Endothelial cell of umbilical vein (primary cell): Measurements from ENCODE around the gene TMEM154. TPM values are rescaled to one million over a fixed set of nuclear protein-coding genes. Genes with fewer than 3 reads are reported as not detected.

Source experiments
- BruUV-seq: library from RNA; stranded (reverse); fragments of 400-500 nt; replicated peaks from 2 replicates; lab custom pipeline; 2021; lab: Mats Ljungman, UMichigan
- CTCF ChIA-PET: fragments of 300-600, 350-600 bp; sonication (Branson Sonifier 250); formaldehyde crosslinking; loops from one replicate; lab custom pipeline; 2021; ENCODE audit warnings: antibody characterized with exemption, inconsistent platforms; lab: Charles Lee
- POLR2A ChIA-PET: fragments of 300-600, 350-600 bp; sonication (Branson Sonifier 250); formaldehyde crosslinking; loops from one replicate; lab custom pipeline; 2021; ENCODE audit warnings: antibody characterized with exemption, inconsistent platforms; lab: Charles Lee
- DNase-seq: peaks from one replicate; pipeline ENCODE4 v3.0.0-alpha.2; 2011; ENCODE audit warnings: low read depth, low spot score
- FAIRE-seq: peaks from 2 replicates; lab custom pipeline; 2011; peaks lifted over from hg19 to GRCh38; lab: Jason Lieb, UNC
- H2AFZ ChIP-seq: 2 replicates; pipeline ENCODE4 v1.6.0; 2012; ENCODE audit warnings: low read depth, low read length, control low read depth, inconsistent platforms
- H3K27ac ChIP-seq: 2 replicates; pipeline ENCODE4 v1.5.1; 2011; ENCODE audit warnings: low read depth, mild to moderate bottlenecking, control low read depth, low read length, moderate library complexity; ENCODE audit not compliant: insufficient read depth
- H3K27me3 ChIP-seq, 2 experiments: 2 replicates each; pipeline versions ENCODE4 v1.6.0 to v1.6.1; 2011; ENCODE audit warnings: low read length in 2 of 2, mixed read lengths in 1 of 2; ENCODE audit not compliant: control insufficient read depth in 2 of 2, insufficient read depth in 2 of 2
- H3K36me3 ChIP-seq, 2 experiments: 2 replicates in 1 of 2; 3 replicates in 1 of 2; pipeline ENCODE4 v1.5.1; 2011; ENCODE audit warnings: low read length in 2 of 2, mild to moderate bottlenecking in 1 of 2, moderate library complexity in 1 of 2; ENCODE audit not compliant: control insufficient read depth in 2 of 2, insufficient read depth in 2 of 2; ENCODE audit errors: extremely low read depth in 1 of 2
- H3K4me1 ChIP-seq: 3 replicates; pipeline ENCODE4 v1.5.1; 2011; ENCODE audit warnings: mild to moderate bottlenecking, low read length; ENCODE audit not compliant: control insufficient read depth, insufficient read depth; ENCODE audit errors: extremely low read depth
- H3K4me2 ChIP-seq: 2 replicates; pipeline ENCODE4 v1.6.1; 2011; ENCODE audit warnings: low read length, control low read depth, mixed read lengths; ENCODE audit not compliant: insufficient read depth
- H3K4me3 ChIP-seq, 3 experiments: fragments of 200-600 bp in 1 of 3; sonication (generic), shearing (Covaris generic) in 1 of 3; replicated peaks in 1 of 3; 2 replicates each; pipeline ENCODE4 v1.5.1; 2011 to 2016; ENCODE audit warnings: control low read depth in 3 of 3, low read length in 3 of 3, mild to moderate bottlenecking in 2 of 3, inconsistent platforms in 1 of 3, low read depth in 1 of 3, moderate library complexity in 1 of 3; ENCODE audit not compliant: insufficient read depth in 1 of 3
- H3K79me2 ChIP-seq: 2 replicates; pipeline ENCODE4 v1.6.0; 2012; ENCODE audit warnings: low read length, inconsistent platforms; ENCODE audit not compliant: control insufficient read depth, insufficient read depth
- H3K9ac ChIP-seq: replicated peaks from 2 replicates; pipeline ENCODE3; 2011; ENCODE audit warnings: low read length, control low read depth; ENCODE audit not compliant: insufficient read depth; ENCODE audit errors: extremely low read depth
- H3K9me1 ChIP-seq: replicated peaks from 3 replicates; pipeline ENCODE4 v1.6.0; 2011; ENCODE audit warnings: mild to moderate bottlenecking, low read length; ENCODE audit not compliant: control insufficient read depth, insufficient read depth; ENCODE audit errors: extremely low read depth
- H3K9me3 ChIP-seq: replicated peaks from 2 replicates; pipeline ENCODE4 v1.5.1; 2012; ENCODE audit warnings: low read length, inconsistent platforms; ENCODE audit not compliant: control insufficient read depth, insufficient read depth
- H4K20me1 ChIP-seq: replicated peaks from 2 replicates; pipeline ENCODE3; 2011; ENCODE audit warnings: mild to moderate bottlenecking, low read length; ENCODE audit not compliant: control insufficient read depth, insufficient read depth; ENCODE audit errors: extremely low read depth
- EZH2 ChIP-seq: IDR thresholded peaks from 2 replicates; pipeline ENCODE4 v1.6.1; 2012; ENCODE audit warnings: borderline replicate concordance, low read depth, mild to moderate bottlenecking, moderate library complexity, low read length, inconsistent platforms; ENCODE audit not compliant: severe bottlenecking
- FOS ChIP-seq: IDR thresholded peaks from 2 replicates; pipeline ENCODE4 v1.6.1; 2011; ENCODE audit warnings: mild to moderate bottlenecking, low read length, moderate library complexity, borderline replicate concordance; ENCODE audit not compliant: insufficient read depth
- GATA2 ChIP-seq: IDR thresholded peaks from 2 replicates; pipeline ENCODE4 v1.7.0; 2011; ENCODE audit warnings: low read depth, mild to moderate bottlenecking, moderate library complexity, mixed read lengths, low read length; ENCODE audit not compliant: insufficient read length, insufficient read depth
- JUN ChIP-seq: IDR thresholded peaks from 2 replicates; pipeline ENCODE4 v1.6.1; 2011; ENCODE audit warnings: borderline replicate concordance, low read depth; ENCODE audit not compliant: insufficient read length, insufficient read depth
- MYC ChIP-seq: IDR thresholded peaks from one replicate; pipeline ENCODE4 v1.6.1; 2011; ENCODE audit warnings: mild to moderate bottlenecking, low read depth, low read length
- POLR2A ChIP-seq: IDR thresholded peaks from 2 replicates; pipeline ENCODE4 v1.6.1; 2012; ENCODE audit warnings: low read depth, mild to moderate bottlenecking, control low read depth, low read length
- POLR2AphosphoS5 ChIP-seq: IDR thresholded peaks from 2 replicates; pipeline ENCODE4 v1.6.1; 2012; ENCODE audit warnings: low read depth, mild to moderate bottlenecking, control low read depth, low read length, moderate library complexity; ENCODE audit not compliant: insufficient read depth
- dilution Hi-C: fragments of 300-500 bp; cut with MboI; formaldehyde crosslinking; loops from one replicate; pipeline ENCODE4 v1.15.0; 2019; ENCODE audit warnings: low sequenced_read_pairs; ENCODE audit not compliant: extremely low pct_ligation_motif_present
- intact Hi-C: fragments of 100-400 bp; cut with micrococcal nuclease; formaldehyde crosslinking; loops from one replicate; pipeline ENCODE4 v1.10.0; 2022
- polyA plus RNA-seq, 4 experiments: library from polyadenylated mRNA; depleted of rRNA in 3 of 4; stranded (reverse) in 3 of 4; unstranded in 1 of 4; fragments of >200 nt; gene quantifications; 2 replicates each; pipeline versions ENCODE4 v1.2.1 to v1.2.3, GENCODE V29; 2011 to 2012; ENCODE audit warnings: missing spikeins in 1 of 4
- total RNA-seq: library from RNA; stranded (reverse); gene quantifications from 2 replicates; pipeline ENCODE4 v1.2.3, GENCODE V29; 2021
- TF ChIP-seq, protein P1 (sequence below), 2 donors: IDR thresholded peaks; 1 replicate in 1 of 2; 2 replicates in 1 of 2; pipeline ENCODE4 v1.5.1; 2011; ENCODE audit warnings: low read length in 2 of 2, mild to moderate bottlenecking in 2 of 2, moderate library complexity in 2 of 2, control low read depth in 1 of 2, inconsistent platforms in 1 of 2, low read depth in 1 of 2; ENCODE audit not compliant: insufficient read depth in 1 of 2; ENCODE audit errors: extremely low read depth in 1 of 2
- TF ChIP-seq, protein P2 (sequence below): IDR thresholded peaks from 2 replicates; pipeline ENCODE4 v1.6.1; 2011; ENCODE audit not compliant: insufficient read depth, insufficient read length

The TMEM154 gene
- total and polyA plus RNA-seq, 2 donors (not counting 3 experiments of a cell fraction or from before 2014, with no cell fraction given), result 5.4 to 50.0 TPM

DNA sequence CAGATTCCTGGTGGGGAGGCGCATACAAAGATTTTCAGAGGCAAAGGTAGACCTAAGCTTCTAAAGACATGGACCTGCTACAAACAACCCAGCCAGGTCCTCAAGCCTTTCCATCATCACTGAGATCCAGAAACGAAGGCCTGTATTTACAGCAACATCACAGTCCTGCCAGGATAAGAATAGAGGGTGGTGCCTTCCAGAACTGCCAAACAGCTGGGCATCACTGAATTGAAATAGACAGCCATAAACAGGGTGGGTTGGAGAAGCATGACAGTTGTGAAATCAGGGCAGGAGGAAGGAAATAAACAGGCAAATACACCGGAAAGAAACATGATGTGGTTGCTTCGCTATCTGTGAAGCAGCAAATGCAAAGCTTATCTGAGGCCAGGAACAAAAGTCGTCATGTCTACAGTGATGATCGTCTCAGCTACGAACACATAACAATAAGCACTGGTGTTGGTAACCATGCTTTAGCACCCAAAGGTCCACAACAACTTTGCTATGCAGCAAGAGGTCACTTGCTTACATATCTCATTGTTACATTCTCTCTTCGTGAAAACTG is 6.7 kb upstream of the TMEM154 start:
- H3K4me3 ChIP-seq, result no peak overlapping the region
- H3K4me2 ChIP-seq, result no peak overlapping the region
- no peak overlapping the region for H3K27ac ChIP-seq
- no peak for TF ChIP-seq JUN
- TF ChIP-seq, protein P1, sequence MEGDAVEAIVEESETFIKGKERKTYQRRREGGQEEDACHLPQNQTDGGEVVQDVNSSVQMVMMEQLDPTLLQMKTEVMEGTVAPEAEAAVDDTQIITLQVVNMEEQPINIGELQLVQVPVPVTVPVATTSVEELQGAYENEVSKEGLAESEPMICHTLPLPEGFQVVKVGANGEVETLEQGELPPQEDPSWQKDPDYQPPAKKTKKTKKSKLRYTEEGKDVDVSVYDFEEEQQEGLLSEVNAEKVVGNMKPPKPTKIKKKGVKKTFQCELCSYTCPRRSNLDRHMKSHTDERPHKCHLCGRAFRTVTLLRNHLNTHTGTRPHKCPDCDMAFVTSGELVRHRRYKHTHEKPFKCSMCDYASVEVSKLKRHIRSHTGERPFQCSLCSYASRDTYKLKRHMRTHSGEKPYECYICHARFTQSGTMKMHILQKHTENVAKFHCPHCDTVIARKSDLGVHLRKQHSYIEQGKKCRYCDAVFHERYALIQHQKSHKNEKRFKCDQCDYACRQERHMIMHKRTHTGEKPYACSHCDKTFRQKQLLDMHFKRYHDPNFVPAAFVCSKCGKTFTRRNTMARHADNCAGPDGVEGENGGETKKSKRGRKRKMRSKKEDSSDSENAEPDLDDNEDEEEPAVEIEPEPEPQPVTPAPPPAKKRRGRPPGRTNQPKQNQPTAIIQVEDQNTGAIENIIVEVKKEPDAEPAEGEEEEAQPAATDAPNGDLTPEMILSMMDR (IDR thresholded peaks at IDR 0.05; ENCODE audit: extremely low read depth in 1 of 2, insufficient read depth in 1 of 2, low read depth in 1 of 2, low read length in 2 of 2), result no peak
- no peak for TF ChIP-seq GATA2
- TF ChIP-seq, protein P2, sequence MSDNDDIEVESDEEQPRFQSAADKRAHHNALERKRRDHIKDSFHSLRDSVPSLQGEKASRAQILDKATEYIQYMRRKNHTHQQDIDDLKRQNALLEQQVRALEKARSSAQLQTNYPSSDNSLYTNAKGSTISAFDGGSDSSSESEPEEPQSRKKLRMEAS, result no peak
- no peak for TF ChIP-seq FOS
- no peak for TF ChIP-seq POLR2AphosphoS5
- TF ChIP-seq EZH2, result no peak
- TF ChIP-seq POLR2A, result no peak
- TF ChIP-seq MYC, result no peak
- no peaks in the 10 kb centered on the region for H3K9me3 ChIP-seq
- H3K27me3 ChIP-seq, result peaks cover 1 to 2% of the 10 kb centered on the region in 2 experiments
- H3K9ac ChIP-seq, result no peak overlapping the region
- H3K79me2 ChIP-seq, result no peaks in the 10 kb centered on the region
- peaks cover 6% of the 10 kb centered on the region for H3K4me1 ChIP-seq
- intact Hi-C loops, result no loop called here
- DNase-seq, result no peak
- dilution Hi-C loops, result no loop called here
- no peaks in the 10 kb centered on the region for H3K36me3 ChIP-seq
- ChIA-PET CTCF (no interaction called here), POLR2A (no interaction called here)
- FAIRE-seq, result no peak
- H2AFZ ChIP-seq, result no peak overlapping the region
- BruUV-seq, result no TSS peak
- H3K9me1 ChIP-seq, result no peaks in the 10 kb centered on the region
- no peaks in the 10 kb centered on the region for H4K20me1 ChIP-seq
